Activated CD8-positive, alpha-beta memory T cell treated with anti-CD3 and anti-CD28 coated beads, Interleukin-2, amount 50 U/mL, for 48 hours (primary cell): Measurements from ENCODE around the gene HIVEP3.

Source experiments
- DNase-seq: peaks from one replicate; pipeline ENCODE4 v3.0.0-alpha.2; 2020

The HIVEP3 gene

GRCh38 chr1:41541592-41541952 lies 377.1 kb downstream of the HIVEP3 start:
- DNase-seq = no peak

DNA sequence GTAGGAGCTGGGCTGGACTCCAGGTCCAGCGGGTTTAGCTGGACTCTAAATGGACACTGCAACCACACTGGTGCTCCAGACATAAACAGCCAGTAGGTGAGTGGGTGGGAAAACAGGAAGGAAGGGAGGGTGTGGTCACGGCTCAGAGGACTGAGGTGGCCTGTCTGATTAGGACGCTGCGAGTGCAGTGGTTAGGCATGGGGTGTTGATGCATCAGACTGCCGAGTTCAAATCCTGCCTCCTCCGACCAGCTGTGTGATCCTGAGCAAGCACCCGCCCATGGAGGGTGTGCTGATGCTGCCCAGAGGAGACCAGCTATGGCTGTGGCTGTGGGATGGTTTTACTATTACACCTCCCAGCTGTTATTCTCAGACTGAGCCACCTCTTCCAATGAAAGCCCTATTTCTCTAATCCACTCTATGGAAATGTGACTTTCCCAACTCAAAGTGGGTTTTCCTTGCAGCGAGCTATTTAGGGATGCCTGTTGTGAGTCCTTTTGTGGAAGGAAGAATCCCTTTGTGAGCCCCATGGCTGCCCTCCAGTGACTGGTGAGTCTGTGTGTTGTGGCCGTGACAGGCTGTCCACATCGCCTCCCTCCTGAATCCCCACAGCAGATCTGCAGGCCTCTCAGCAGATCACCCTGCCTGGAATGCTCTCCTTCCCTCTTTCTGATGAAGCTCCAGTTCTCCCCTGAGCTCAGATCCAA lies 377.7 kb downstream of the HIVEP3 start:
- DNase-seq = no peak

GRCh38 chr1:41539999-41540398 lies 378.7 kb downstream of the HIVEP3 start:
- no peak for DNase-seq

- no peak for DNase-seq
Observed at GRCh38 chr1:41539418-41539805, 379.3 kb downstream of the HIVEP3 start.

GRCh38 chr1:41538741-41539417 lies 379.8 kb downstream of the HIVEP3 start:
- no peak for DNase-seq

DNA sequence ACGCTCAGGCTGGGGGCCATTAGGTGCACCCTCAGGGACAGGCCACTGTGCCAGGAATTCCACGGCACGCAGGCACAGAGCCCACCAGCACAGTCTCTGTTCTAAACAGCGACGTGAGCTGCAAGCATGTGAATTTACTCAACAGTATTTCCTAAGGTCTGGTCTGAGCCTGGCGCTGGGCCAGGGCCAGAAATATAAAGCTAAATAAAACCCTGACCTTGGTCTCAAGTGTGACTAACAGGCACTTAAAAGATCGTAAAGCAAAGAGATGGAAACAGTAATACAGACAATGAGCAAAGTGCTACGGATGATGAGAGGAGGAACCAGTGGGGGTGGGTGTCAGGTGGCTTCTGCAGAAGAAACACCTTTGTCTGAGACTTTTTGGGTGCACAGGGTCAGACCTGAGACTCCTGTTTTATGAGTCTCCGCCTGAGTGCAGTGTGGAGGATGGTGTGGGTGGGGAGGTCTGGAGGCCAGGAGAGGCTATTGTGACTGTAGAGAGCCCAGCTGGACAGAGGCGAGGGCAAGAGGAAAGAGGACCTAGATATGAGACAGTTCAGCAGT lies 380.9 kb downstream of the HIVEP3 start:
- DNase-seq = no peak

- DNase-seq = no peak
Observed at GRCh38 chr1:41537251-41537650, 381.5 kb downstream of the HIVEP3 start.

- DNase-seq = no peak
Observed at GRCh38 chr1:41536361-41536802, 382.3 kb downstream of the HIVEP3 start.

GRCh38 chr1:41535716-41536115 lies 383.0 kb downstream of the HIVEP3 start:
- DNase-seq = no peak

- DNase-seq = no peak
Observed at GRCh38 chr1:41535276-41535675, 383.4 kb downstream of the HIVEP3 start.

GRCh38 chr1:41534181-41535076 lies 384.3 kb downstream of the HIVEP3 start:
- no peak for DNase-seq

DNA sequence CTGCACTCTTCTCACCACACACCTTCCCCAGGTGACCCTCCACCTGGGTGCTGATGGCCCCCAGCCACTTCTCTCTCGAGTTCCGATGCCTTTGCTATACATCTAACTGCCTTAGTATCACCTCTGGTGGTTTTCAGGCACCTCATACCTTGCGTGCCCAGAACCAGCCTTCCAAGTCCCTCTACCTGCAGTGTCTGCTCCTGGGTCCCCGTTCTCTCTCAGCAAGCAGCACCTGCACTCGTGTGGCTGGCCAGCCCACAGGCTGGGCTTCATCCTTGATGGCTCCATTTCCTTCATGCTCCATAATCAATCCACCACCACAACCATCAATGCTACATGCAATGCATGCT lies 385.0 kb downstream of the HIVEP3 start:
- DNase-seq = no peak

GRCh38 chr1:41533016-41533730 lies 385.5 kb downstream of the HIVEP3 start:
- no peak for DNase-seq

DNA sequence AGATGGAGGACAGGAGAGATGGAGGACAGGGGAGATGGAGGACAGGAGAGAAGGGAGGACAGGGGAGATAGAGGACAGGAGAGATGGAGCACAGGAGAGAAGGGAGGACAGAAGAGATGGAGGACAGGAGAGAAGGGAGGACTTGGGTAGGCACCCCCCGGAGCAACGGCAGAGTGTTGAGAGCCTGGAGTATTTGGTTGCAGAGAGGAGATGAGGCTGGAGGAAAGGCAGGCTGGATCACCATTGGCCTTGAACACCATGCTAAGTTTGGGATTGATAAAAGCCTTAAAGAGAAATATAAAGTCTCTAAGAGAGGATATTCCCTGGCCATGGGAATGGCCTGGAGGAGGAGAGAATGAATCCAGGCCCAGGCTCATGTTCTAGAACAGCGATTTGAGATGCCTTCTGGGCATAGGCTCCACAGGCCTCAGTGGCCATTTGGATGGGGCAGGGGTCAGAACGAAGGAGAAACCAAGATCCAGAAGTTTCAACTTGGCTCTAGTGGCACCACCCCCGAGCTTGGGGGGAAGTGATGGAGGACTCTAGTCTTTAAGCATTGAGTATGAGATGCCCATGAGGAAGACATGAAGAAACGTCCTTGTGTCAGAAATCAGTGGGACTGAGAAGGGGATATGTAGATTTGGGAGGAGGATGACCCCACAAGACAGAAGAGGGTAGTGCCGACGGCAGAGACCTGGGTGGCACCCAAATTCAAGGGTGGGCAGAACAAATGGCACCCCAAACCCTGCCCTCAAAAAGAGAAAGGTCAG lies 386.3 kb downstream of the HIVEP3 start:
- no peak for DNase-seq

GRCh38 chr1:41530411-41530810 lies 388.3 kb downstream of the HIVEP3 start:
- no peak for DNase-seq

- DNase-seq = no peak
Observed at GRCh38 chr1:41529621-41530395, 388.9 kb downstream of the HIVEP3 start.

- no peak for DNase-seq
Observed at GRCh38 chr1:41528726-41529605, 389.8 kb downstream of the HIVEP3 start.

- no peak for DNase-seq
Observed at GRCh38 chr1:41528106-41528505, 390.6 kb downstream of the HIVEP3 start.

GRCh38 chr1:41526956-41527561 lies 391.7 kb downstream of the HIVEP3 start:
- DNase-seq = no peak
